GM12878 (cell line): Measurements from ENCODE around the gene IL33. TPM values are rescaled to one million over a fixed set of nuclear protein-coding genes. Genes with fewer than 3 reads are reported as not detected.

Experiments used
- ATAC-seq: fragments of 200-7000 bp; cut with Tn5 transposase; 3 replicates; pipeline ENCODE4 v1.9.1; 2020; ENCODE audit warnings: mild to moderate bottlenecking, moderate library complexity
- BruUV-seq: library from RNA; stranded (reverse); fragments of 400-500 nt; replicated peaks from 2 replicates; lab custom pipeline; 2021; lab: Mats Ljungman, UMichigan
- CTCF ChIA-PET: fragments of 300-600 bp; sonication (Branson Sonifier 250); formaldehyde crosslinking; extraction: SDS; loops from one replicate; lab custom pipeline; 2021; ENCODE audit warnings: inconsistent platforms; lab: Yijun Ruan, JAX
- POLR2A ChIA-PET: fragments of 350-600 bp; formaldehyde crosslinking; extraction: SDS; loops from one replicate; lab custom pipeline; 2021; ENCODE audit warnings: inconsistent platforms; lab: Charles Lee
- RAD21 ChIA-PET: fragments of 300-600 bp; sonication (Branson Sonifier 250); formaldehyde crosslinking; loops from one replicate; lab custom pipeline; 2023; ENCODE audit warnings: antibody characterized with exemption; ENCODE audit not compliant: unreplicated experiment; lab: Charles Lee
- SMC1A ChIA-PET: fragments of 300-600 bp; sonication (Branson Sonifier 250); formaldehyde crosslinking; loops from one replicate; lab custom pipeline; 2023; ENCODE audit not compliant: unreplicated experiment, uncharacterized antibody; lab: Charles Lee
- DNase-seq: peaks from one replicate; pipeline ENCODE4 v3.0.0-alpha.2; 2011; ENCODE audit warnings: low read depth, low spot score
- FAIRE-seq: peaks from 3 replicates; lab custom pipeline; 2011; peaks lifted over from hg19 to GRCh38; lab: Jason Lieb, UNC
- H2AFZ ChIP-seq: 2 replicates; pipeline ENCODE4 v1.6.0; 2011; ENCODE audit warnings: low read depth, low read length, control low read depth; ENCODE audit not compliant: control insufficient read depth
- H3K27ac ChIP-seq: 2 replicates; pipeline ENCODE4 v1.5.1; 2011; ENCODE audit warnings: control low read depth; ENCODE audit not compliant: control insufficient read depth, insufficient read depth
- H3K27me3 ChIP-seq, 2 experiments: replicated peaks in 1 of 2; 2 replicates each; pipeline versions ENCODE4 v1.6.0 to v1.6.1; 2011; ENCODE audit warnings: low read length in 1 of 2; ENCODE audit not compliant: control insufficient read depth in 2 of 2, insufficient read depth in 2 of 2
- H3K36me3 ChIP-seq, 2 experiments: 2 replicates each; pipeline ENCODE4 v1.5.1; 2011; ENCODE audit warnings: low read length in 1 of 2; ENCODE audit not compliant: control insufficient read depth in 2 of 2, insufficient read depth in 2 of 2
- H3K4me1 ChIP-seq: 2 replicates; pipeline ENCODE4 v1.6.1; 2011; ENCODE audit warnings: mild to moderate bottlenecking, low read length, moderate library complexity, mixed read lengths; ENCODE audit not compliant: control insufficient read depth, insufficient read depth
- H3K4me2 ChIP-seq: 2 replicates; pipeline ENCODE4 v1.6.0; 2011; ENCODE audit warnings: control low read depth; ENCODE audit not compliant: control insufficient read depth, insufficient read depth
- H3K4me3 ChIP-seq: fragments of 200-600 bp; sonication (generic); 2 replicates; pipeline ENCODE4 v1.5.1; 2016
- H3K79me2 ChIP-seq: 2 replicates; pipeline ENCODE4 v1.6.0; 2011; ENCODE audit warnings: low read length; ENCODE audit not compliant: control insufficient read depth, insufficient read depth
- H3K9ac ChIP-seq: 2 replicates; pipeline ENCODE4 v1.8.0; 2011; ENCODE audit warnings: low read length, control low read depth, mixed read lengths; ENCODE audit not compliant: control insufficient read depth, insufficient read depth
- H3K9me3 ChIP-seq: replicated peaks from 3 replicates; pipeline ENCODE4 v1.5.1; 2011; ENCODE audit warnings: mild to moderate bottlenecking, low read length; ENCODE audit not compliant: control insufficient read depth, insufficient read depth
- H4K20me1 ChIP-seq: 2 replicates; pipeline ENCODE4 v1.6.0; 2011; ENCODE audit not compliant: control insufficient read depth, insufficient read depth
- EGR1 ChIP-seq, 2 experiments: IDR thresholded peaks; 1 replicate in 1 of 2; 2 replicates in 1 of 2; pipeline ENCODE4 v1.6.1; 2011 to 2012; ENCODE audit warnings: low read depth in 2 of 2, low read length in 2 of 2, borderline replicate concordance in 1 of 2, mild to moderate bottlenecking in 1 of 2, moderate library complexity in 1 of 2
- MTA3 ChIP-seq: IDR thresholded peaks from 2 replicates; pipeline ENCODE4 v1.6.1; 2012; ENCODE audit warnings: low read length, inconsistent platforms, borderline replicate concordance
- MXI1 ChIP-seq: fragments of 150-350 bp; IDR thresholded peaks from 2 replicates; pipeline ENCODE4 v1.6.1; 2011; ENCODE audit warnings: low read depth, mild to moderate bottlenecking, inconsistent platforms, low read length, improper control_type of control experiment
- PAX5 ChIP-seq: IDR thresholded peaks from 2 replicates; pipeline ENCODE4 v1.6.1; 2011; ENCODE audit warnings: low read depth, low read length, borderline replicate concordance
- PAX8 ChIP-seq: fragments of 450-650 bp; IDR thresholded peaks from 2 replicates; pipeline ENCODE4 v1.6.1; 2017; ENCODE audit warnings: mild to moderate bottlenecking, moderate library complexity
- RCOR1 ChIP-seq: conservative IDR thresholded peaks from 2 replicates; pipeline ENCODE4 v1.6.1; 2012; ENCODE audit warnings: low read depth, low read length, improper control_type of control experiment
- RFX5 ChIP-seq: IDR thresholded peaks from 2 replicates; pipeline ENCODE4 v1.6.1; 2011; ENCODE audit warnings: low read depth, low read length, improper control_type of control experiment
- SMAD1 ChIP-seq: fragments of 450-650 bp; IDR thresholded peaks from 2 replicates; pipeline ENCODE4 v1.6.1; 2018; ENCODE audit warnings: mild to moderate bottlenecking, low read depth; ENCODE audit not compliant: partially characterized antibody
- YY1 ChIP-seq: IDR thresholded peaks from 2 replicates; pipeline ENCODE4 v1.6.1; 2011; ENCODE audit warnings: low read depth, mild to moderate bottlenecking, low read length
- WGBS: methylation state at CpG from one replicate; pipeline ENCODE4 v1.1.6; 2016; ENCODE audit warnings: low lambda C conversion rate; ENCODE audit not compliant: insufficient replicate concordance, insufficient coverage; ENCODE audit errors: missing lambda C conversion rate; 5-methylcytosine and 5-hydroxymethylcytosine counted together
- in situ Hi-C: fragments of 300-500 bp; cut with MboI; formaldehyde crosslinking; loops from 9 replicates; pipeline ENCODE4 v1.14.3; 2018; ENCODE audit warnings: mixed read lengths
- intact Hi-C: fragments of 100-400 bp; cut with micrococcal nuclease; formaldehyde crosslinking; loops from one replicate; pipeline ENCODE4 v1.14.2; 2022; ENCODE audit not compliant: unreplicated experiment
- polyA plus RNA-seq, 11 experiments: library from polyadenylated mRNA; depleted of rRNA in 4 of 11; unstranded in 6 of 11; stranded (reverse) in 5 of 11; fragments of >200 nt; fragmentation: Nextera tagmentation in 4 of 11; fragmentation: Illumina TruSeq in 1 of 11; extraction: Ambion mirVana in 4 of 11; extraction: Trizol in 1 of 11; gene quantifications; 1 replicate in 1 of 11; 2 replicates in 10 of 11; pipeline versions ENCODE4 v1.2.1 to v1.2.3, GENCODE V29; 2011 to 2016; ENCODE audit warnings: inconsistent platforms in 2 of 11, missing spikeins in 2 of 11, low read depth in 1 of 11
- total RNA-seq, 4 experiments: library from RNA; depleted of rRNA in 3 of 4; stranded (reverse); fragments of >200 nt in 3 of 4; fragmentation: Illumina TruSeq in 1 of 4; extraction: Trizol in 1 of 4; gene quantifications; 2 replicates each; pipeline versions ENCODE4 v1.2.1 to v1.2.3, GENCODE V29; 2013 to 2021
- TF ChIP-seq, protein P1 (sequence below): IDR thresholded peaks from 2 replicates; pipeline ENCODE4 v1.6.1; 2012; ENCODE audit warnings: low read depth, low read length, improper control_type of control experiment

IL33 gene
- total and polyA plus RNA-seq, 10 of the 15 experiments (the other 5 are each of a cell fraction or from before 2014, with no cell fraction given) = not detected

DNA sequence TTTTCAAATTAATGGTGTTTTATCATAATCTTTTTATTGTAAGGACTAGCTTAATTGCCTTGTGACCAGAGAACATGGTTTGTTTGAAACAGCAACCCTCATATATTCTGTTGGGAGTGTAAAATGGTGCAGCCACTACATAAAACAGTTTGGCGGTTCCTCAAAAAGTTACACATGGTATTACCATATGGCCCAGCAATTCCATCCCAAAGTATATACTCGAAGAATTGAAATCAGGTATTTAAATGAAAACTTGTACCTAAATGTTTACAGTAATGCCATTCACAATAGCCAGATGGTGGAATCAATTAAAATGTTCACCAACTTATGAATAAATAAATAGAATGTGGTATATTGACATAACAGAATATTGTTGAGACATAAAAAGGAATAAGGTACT lies 14.8 kb upstream of the IL33 start:
- H3K9ac ChIP-seq = no peak overlapping the region
- BruUV-seq = no TSS peak

DNA sequence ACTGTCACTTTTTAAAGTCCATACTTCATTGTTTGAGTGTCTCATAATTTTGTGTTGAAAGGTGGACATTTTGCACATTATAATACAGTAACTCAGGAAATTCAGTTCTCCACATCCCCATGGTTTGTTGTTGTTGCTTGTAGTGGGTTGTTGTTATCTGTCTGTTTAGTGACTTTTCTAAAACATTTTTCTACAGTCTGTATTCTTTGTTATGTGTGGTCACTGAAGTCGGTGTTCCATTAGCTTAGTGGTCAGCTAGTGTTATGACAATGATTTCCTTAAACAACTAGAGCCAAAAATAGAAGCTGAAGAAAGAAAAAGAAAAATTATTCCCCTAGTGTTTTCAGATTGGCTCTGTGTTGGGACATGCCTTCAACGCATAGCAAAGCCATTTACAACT lies 5.6 kb upstream of the IL33 start:
- in situ Hi-C loops = no loop called here
- POLR2A ChIA-PET = no interaction called here
- no peak for ATAC-seq

More for the DNA sequence above, 14.8 kb upstream of the IL33 start:
- ATAC-seq (no peak), DNase-seq (no peak), FAIRE-seq (no peak)
- 53% methylated on average over 2 of the region's 2 CpGs for WGBS
- SMC1A ChIA-PET = interaction anchor here (1.3 kb wide), 1 partner anchor 105 kb away, joined by 3 read pairs; no protein-coding TSS in a partner anchor
- Histone ChIP-seq H3K9me3 (no peaks in the 10 kb centered on the region), H4K20me1 (no peaks in the 10 kb centered on the region), H3K27ac (no peak overlapping the region), H2AFZ (no peak overlapping the region), H3K27me3 (no peaks in the 10 kb centered on the region; a peak in 1 of 4 replicates), H3K4me3 (no peak overlapping the region), H3K79me2 (no peaks in the 10 kb centered on the region), H3K36me3 (no peaks in the 10 kb centered on the region), H3K4me2 (no peak overlapping the region), H3K4me1 (peaks cover 4% of the 10 kb centered on the region; the same call in 1 of the 2 replicates)
- RAD21 ChIA-PET = interaction anchor here (1.0 kb wide), 1 partner anchor 106 kb away, joined by 4 read pairs; no protein-coding TSS in a partner anchor
- POLR2A ChIA-PET = no interaction called here
- CTCF ChIA-PET = no interaction called here
- TF ChIP-seq PAX5 = no peak
- TF ChIP-seq EGR1 (IDR thresholded peaks at IDR 0.05; ENCODE audit: borderline replicate concordance in 1 of 2, low read depth in 2 of 2, low read length in 2 of 2) = no peak
- TF ChIP-seq, protein P1, sequence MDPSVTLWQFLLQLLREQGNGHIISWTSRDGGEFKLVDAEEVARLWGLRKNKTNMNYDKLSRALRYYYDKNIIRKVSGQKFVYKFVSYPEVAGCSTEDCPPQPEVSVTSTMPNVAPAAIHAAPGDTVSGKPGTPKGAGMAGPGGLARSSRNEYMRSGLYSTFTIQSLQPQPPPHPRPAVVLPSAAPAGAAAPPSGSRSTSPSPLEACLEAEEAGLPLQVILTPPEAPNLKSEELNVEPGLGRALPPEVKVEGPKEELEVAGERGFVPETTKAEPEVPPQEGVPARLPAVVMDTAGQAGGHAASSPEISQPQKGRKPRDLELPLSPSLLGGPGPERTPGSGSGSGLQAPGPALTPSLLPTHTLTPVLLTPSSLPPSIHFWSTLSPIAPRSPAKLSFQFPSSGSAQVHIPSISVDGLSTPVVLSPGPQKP = no peak
- TF ChIP-seq MXI1 = no peak
- no peak for TF ChIP-seq RCOR1
- TF ChIP-seq SMAD1 = no peak
- TF ChIP-seq MTA3 = no peak
- no peak for TF ChIP-seq RFX5
- in situ Hi-C loops = no loop called here
- intact Hi-C loops = no loop called here

More for the DNA sequence above, 5.6 kb upstream of the IL33 start:
- TF ChIP-seq YY1 = no peak
- no peak for TF ChIP-seq PAX8
- no peaks in the 10 kb centered on the region for H3K4me1 ChIP-seq
- no peak overlapping the region for H3K4me3 ChIP-seq
- WGBS = 65% methylated on average over 2 of the region's 2 CpGs
- SMC1A ChIA-PET = no interaction called here
- CTCF ChIA-PET = no interaction called here
- no peak overlapping the region for H3K4me2 ChIP-seq
- no peaks in the 10 kb centered on the region for H4K20me1 ChIP-seq
- intact Hi-C loops = no loop called here
- no peak overlapping the region for H2AFZ ChIP-seq
- H3K36me3 ChIP-seq = no peaks in the 10 kb centered on the region
- H3K27ac ChIP-seq = no peak overlapping the region
- no peak overlapping the region for H3K9ac ChIP-seq
- no peaks in the 10 kb centered on the region for H3K79me2 ChIP-seq
- no TSS peak for BruUV-seq
- no peak for FAIRE-seq
- RAD21 ChIA-PET = no interaction called here
- H3K27me3 ChIP-seq = no peaks in the 10 kb centered on the region
- H3K9me3 ChIP-seq = peaks cover 9% of the 10 kb centered on the region; the same call in 2 of the 3 replicates
- DNase-seq = no peak
